Smooth muscle cell of the brain vasculature (primary cell): ENCODE measurements around the gene SLC16A3.

Source experiments
- DNase-seq: peaks from one replicate; pipeline ENCODE4 v3.0.0-alpha.2; 2012; ENCODE audit warnings: low read depth, low spot score

Gene SLC16A3

DNA sequence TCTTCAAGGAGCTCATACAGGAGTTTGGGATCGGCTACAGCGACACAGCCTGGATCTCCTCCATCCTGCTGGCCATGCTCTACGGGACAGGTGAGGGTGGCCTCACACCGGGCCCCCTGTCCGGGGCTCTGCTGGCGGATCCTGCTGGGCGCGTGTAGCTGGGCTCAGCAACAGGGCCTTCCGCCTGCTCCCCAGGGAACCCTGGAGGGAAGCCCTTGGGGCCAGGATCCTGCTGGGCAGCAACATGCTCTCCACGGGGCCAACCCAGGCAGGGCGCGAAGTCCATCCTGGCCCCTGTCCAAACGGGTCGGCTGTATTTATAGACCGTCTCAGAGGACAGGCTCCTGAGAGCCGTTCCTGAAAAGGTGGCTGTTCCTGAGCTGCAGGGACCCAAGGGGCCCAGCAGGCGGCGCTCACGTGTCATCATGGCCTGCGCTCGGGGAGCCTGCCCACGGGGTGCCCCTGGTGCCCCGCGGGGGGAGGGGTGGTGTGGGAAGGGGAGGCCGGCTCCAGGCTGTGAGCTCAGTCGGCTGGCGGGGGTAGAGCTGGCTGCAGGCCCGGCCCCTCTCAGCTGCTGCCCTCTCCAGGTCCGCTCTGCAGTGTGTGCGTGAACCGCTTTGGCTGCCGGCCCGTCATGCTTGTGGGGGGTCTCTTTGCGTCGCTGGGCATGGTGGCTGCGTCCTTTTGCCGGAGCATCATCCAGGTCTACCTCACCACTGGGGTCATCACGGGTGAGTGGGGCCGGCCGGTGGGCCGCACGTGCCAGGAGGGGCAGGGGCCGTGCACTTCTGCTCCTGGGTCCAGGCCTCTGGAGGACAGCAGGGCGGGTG, 7.5 kb downstream of the SLC16A3 start:
- no peak for DNase-seq

DNA sequence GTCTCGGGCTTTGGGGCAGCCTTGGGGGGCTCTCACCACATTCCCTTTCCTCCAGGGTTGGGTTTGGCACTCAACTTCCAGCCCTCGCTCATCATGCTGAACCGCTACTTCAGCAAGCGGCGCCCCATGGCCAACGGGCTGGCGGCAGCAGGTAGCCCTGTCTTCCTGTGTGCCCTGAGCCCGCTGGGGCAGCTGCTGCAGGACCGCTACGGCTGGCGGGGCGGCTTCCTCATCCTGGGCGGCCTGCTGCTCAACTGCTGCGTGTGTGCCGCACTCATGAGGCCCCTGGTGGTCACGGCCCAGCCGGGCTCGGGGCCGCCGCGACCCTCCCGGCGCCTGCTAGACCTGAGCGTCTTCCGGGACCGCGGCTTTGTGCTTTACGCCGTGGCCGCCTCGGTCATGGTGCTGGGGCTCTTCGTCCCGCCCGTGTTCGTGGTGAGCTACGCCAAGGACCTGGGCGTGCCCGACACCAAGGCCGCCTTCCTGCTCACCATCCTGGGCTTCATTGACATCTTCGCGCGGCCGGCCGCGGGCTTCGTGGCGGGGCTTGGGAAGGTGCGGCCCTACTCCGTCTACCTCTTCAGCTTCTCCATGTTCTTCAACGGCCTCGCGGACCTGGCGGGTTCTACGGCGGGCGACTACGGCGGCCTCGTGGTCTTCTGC, 8.4 kb downstream of the SLC16A3 start:
- DNase-seq: no peak

- DNase-seq: no peak
Measured at GRCh38 chr17:82237746-82238471, 9.1 kb downstream of the SLC16A3 start.

DNA sequence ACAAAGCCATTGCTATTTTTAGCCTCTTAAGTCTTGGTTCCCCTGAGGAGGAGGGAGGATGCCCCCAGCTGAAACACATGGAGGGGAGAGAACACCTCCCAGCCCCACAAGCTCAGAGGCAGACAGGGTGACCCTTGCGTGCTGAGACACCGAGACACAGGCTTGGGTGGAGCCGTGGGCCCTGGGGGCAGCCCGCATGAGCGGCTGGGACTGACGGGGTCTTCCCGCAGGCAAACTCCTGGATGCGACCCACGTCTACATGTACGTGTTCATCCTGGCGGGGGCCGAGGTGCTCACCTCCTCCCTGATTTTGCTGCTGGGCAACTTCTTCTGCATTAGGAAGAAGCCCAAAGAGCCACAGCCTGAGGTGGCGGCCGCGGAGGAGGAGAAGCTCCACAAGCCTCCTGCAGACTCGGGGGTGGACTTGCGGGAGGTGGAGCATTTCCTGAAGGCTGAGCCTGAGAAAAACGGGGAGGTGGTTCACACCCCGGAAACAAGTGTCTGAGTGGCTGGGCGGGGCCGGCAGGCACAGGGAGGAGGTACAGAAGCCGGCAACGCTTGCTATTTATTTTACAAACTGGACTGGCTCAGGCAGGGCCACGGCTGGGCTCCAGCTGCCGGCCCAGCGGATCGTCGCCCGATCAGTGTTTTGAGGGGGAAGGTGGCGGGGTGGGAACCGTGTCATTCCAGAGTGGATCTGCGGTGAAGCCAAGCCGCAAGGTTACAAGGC, 9.8 kb downstream of the SLC16A3 start:
- DNase-seq: peak; percentile 53

DNA sequence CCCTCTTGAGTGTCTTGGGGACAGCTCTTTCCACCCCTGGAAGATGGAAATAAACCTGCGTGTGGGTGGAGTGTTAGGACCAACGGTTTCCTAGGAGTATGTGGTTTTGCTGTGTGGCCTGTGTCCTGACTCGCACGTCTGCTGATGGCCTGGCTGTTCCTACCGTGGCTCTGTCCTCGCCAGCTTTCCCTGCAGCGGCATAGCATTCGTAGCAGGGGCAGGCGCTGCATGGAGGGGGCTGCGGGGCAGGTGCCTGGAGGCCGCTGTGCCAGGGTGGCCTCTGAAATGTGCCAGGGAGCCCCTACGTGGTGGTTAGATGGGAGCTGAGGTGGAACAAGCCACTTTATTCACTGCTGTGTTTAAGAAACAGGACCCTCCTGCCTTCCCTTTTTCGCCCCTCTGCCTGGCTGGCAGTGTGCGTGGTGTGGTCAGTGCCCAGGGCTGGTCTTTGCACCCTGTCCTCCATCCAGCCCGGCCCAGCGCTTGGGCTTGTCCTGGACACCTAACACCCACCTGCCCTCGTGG, 10.6 kb downstream of the SLC16A3 start:
- no peak for DNase-seq

DNA sequence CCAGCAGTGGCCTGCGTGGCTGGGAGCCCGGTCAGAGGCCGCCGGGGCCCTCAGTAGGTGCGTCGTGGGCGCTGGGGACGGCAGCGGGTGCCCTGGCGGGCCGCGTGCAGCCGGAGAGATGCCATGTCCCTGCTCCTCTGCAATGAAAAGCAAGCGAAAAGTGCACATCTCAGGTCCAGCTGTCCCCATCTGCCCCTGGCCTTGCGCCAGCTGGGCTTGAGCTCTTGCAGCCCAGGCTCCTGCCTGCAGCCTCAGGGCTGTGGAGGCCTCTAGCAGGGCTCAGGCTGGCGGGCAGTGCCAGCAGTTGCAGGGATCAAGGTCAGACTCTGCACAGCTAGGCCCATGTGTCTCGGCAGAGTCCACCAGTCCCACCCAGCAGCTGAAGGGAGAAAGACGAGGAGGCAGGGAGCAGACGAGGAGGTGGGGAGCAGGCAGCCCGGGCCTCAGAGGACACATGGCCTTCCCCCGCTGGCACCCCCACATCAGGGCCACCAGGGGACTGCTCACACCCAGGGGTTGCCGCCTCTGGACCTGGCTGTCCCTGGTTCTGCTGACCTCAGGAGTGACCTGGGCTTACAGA, 11.2 kb downstream of the SLC16A3 start:
- no peak for DNase-seq

- no peak for DNase-seq
Measured at GRCh38 chr17:82240506-82241182, 11.8 kb downstream of the SLC16A3 start.

DNA sequence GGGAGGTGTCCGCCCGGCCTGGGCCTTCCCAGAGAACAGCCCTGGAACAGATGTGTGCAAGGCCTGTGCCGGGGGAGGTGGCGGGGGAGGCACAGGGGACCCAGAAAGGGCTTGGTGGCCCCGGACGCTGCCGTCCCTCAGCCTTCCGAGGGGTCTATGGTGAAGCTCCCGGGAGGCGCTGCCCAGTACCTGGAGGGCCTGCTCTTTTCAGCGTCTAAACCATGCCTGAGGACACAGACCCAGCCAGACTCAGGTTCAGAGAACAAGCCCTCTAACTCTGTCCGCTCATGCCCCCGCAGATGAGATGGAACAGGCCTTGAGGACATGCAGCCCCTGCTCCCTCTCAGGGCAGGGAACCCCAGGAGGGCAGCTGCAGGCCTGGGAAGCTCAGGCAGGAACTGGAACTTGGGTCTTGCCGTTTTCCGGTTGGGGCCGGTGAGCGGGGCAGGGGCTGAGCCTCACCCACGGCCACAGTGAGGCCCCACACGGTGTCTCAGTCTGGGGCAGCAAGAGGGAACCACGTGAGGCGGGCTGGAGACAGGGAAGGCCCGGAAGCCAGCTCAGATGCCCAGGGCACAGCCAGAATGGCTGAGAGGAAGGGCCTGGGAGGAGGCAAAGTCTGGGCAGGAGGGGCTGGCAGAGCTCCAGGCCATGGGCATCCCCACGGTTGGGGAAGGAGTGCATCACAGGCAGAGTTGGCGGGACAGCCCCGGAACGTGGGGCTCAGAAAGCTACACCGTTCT, 12.5 kb downstream of the SLC16A3 start:
- no peak for DNase-seq

DNA sequence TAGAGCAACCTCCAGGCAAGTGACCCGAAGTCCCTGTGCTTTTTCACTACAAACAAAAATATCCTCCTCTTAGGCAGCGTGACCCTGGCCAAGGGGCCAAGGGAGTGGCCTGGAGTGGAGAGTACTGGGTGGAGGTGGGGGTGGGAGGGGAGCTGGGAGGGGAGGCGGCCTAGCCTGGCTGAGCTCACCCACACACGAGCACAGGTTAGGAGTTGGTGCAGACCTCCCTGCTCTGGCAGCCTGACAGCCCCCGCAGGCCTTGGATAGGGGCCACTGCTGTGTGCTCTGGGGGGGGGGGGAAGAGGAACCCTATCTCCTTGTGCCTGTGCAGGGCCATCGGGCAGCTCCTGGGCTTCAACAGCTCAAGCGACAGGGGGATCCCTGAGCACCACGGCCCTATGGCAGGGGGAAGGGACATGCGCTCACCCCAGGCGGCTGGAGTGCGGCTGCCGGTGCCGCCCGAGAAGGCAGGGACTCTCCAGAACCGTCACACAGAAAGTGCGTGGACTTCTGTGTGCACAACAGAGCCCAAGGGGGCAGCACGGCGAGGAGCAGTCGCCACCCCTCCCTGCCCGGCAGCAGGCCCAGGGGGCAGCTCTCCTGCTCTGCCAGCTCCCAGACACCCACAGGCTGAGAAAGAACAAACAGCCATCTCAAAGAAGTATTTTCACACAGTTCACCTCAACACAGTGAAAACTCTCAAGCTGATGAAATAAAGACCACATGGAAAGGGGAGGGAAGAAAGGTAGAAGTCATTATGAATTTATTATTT, 13.3 kb downstream of the SLC16A3 start:
- DNase-seq: no peak

DNA sequence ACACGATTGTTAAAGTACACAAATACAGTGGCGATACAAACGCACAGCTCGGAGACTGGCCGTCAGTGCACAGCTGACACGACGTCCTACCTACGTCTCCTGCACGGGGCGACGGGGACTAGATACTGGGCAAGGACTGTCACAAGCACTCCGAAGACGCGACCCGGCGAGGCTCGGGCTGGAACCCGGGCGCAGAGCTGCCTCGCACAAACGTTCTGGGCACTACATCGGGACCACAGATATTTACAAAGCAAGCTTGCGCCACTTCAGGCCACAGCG, 13.8 kb downstream of the SLC16A3 start:
- DNase-seq: no peak

DNA sequence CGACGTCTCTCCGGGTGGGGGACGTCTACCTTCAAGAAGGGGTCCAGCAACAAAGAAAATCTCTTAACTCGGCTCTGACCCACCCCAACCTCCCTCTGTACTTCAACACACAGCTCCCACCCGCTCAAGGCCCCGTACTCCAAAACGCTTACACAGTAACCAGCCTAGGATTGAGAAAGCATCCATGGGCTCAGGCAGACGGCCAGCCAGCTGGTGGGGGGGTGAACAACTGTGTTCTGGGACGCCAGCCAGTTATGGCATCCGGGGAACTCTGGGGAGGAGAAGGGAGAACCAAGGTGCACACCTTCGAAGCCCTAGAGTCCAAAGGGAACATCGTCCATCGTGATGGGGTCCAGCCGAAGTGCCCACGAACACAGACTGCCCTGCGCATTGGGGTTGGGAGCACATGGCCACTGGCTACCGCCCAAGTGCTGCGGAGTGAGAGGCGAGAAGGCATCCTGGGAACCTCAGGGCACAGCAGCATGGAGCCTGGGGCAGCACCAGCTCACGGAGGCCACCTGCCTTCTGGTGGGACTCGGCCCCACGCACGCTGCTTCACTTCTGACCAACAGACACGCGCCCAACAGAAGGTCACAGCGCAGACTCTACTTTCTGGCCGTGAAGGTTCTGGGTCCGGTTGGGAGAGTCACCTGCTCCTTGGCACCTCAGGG, 14.3 kb downstream of the SLC16A3 start:
- no peak for DNase-seq

GRCh38 chr17:82243648-82244412, 15.0 kb downstream of the SLC16A3 start:
- DNase-seq: no peak

DNA sequence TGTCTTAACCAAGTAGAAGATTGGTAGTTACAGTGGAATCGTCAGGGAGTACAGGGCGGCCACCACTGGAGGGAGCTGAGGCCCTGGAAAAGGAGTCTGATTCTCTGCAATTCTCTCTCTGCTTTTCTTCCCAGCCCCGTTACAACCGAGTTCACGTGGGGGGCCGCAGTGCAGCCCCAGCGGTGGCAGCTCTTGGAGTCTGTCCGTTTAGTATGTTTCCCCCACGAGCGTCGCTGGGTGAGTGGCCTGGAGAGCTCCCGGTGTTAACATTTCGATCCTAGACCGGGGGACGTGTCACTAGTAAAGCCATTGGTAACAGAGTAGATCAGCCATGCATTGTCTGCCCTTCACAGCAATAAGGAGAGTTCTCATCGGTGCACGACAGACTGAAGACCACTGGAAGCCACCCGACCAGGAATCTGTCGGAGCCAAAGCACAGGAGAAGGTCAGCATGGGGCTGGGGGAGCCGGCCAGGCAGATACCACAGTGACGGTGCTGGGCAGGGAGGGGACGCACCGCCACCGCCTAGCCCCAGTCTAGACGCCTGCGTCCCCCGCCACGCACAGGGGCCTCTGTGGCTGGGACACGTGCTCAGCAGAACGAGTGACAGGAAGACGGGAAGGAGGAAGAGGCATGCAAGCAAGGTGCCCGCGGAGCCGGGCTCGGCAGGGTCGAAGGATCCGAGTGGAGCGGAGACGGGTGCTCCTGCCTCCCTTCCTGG, 15.7 kb downstream of the SLC16A3 start:
- no peak for DNase-seq

GRCh38 chr17:82245134-82246039, 16.5 kb downstream of the SLC16A3 start:
- no peak for DNase-seq

GRCh38 chr17:82246040-82246364, 17.2 kb downstream of the SLC16A3 start:
- no peak for DNase-seq

- DNase-seq: no peak
Measured at GRCh38 chr17:82246365-82247181, 17.7 kb downstream of the SLC16A3 start.
